HG03280 (cell line): Measurements from ENCODE around the gene CDPF1.

Experiments
- ATAC-seq: cut with Tn5 transposase; IDR thresholded peaks from one replicate; pipeline ENCODE4 v1.9.1; 2021; ENCODE audit warnings: mild to moderate bottlenecking, moderate library complexity; ENCODE audit not compliant: unreplicated experiment

Gene CDPF1, protein sequence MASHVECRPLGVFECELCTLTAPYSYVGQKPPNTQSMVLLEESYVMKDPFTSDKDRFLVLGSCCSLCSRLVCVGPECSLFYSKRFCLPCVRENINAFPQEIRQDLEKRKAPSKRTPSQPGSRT

DNA sequence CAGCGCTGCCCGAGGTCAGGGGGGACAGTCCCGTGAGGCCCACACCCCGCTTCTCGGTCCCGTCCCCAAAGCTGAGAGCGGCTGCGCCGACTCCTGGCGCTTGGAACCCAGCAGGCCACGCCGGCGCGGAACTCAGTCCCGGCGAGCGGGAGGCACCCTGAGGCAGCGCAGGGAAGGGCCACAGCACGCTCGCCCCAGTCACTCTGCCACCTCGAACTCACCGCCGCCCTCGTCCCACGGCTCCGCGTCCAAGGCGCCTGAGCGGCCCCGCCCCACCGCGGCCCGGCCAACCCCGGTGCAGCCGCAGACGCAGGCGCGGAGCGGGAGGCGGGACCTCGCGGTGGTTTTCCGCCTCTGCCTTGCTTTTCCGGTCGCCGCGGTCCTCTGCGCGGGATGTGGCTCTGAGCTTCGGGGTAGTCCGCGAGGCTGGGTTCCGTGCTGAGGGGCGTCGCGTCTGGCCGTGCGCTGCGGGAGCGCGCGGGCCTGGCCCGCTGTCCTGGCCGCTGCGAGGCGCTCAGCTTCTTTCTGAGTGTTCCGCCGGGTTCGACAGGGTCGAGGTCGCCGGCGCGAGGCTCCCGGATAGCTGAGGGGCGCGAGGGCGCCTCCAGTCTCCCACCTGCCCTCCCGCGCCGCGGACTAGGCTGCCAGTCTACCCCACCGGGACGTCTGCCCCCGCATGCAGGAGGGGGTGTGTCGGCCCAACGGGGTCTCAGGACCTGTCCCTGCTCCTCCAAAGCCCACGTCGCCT, at the start of gene CDPF1:
Gene CDPF1 (minus strand): TSS at position 259 of the 748 bp plus-strand sequence. CDS start 2,009 bp downstream, outside the sequence.
- ATAC-seq, result peak; percentile 86

DNA sequence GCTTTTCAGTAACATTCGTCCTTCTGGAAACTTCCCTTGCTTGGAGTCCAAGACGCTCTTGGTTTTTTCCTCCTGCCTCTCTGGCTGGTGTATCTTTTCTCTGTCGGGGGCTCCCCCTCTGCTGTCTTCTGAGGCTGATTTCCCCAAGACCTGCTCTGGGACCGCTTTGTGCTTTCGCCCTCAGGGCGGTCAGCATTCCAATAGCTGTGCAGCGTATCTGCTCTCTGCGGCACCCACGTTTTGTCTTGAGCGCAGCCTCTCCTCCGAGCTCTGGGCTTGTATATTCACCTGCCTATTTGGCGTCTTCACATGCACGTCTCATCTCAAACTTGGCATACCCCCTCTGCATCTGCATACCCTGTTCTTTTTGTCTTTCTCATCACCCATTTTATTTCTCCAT, 49.0 kb upstream of the CDPF1 start:
- no peak for ATAC-seq

DNA sequence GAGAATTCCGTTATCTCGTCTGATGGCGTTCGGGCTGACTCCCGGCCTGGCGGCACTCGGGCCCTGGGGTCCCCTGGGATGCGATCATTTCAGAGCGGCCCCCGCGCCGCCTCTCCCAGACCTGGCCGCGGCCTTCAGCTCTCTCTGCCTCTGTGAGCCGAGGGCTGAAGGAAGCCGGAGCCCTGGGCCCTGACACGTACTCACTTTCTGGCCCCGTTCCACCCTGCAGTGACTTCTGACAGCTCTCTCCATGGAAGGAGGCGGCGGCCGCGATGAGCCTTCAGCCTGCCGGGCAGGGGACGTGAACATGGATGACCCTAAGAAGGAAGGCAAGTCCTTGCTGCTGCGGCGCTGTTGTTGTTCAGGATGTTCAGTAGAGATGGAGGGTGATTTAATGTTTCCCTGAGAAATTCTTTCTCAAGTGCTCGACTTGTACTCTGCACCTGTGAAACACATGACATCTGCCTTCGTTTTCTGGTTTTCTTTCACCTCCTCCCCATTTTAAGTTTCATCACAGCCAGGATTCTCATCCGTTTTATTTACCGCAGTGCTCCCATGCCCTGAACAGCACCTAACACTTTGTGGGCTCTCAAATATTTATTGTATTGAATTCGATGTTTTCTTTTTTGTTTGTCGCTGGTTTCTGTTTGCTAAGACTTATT, 47.2 kb upstream of the CDPF1 start:
- peak; percentile 14 for ATAC-seq

DNA sequence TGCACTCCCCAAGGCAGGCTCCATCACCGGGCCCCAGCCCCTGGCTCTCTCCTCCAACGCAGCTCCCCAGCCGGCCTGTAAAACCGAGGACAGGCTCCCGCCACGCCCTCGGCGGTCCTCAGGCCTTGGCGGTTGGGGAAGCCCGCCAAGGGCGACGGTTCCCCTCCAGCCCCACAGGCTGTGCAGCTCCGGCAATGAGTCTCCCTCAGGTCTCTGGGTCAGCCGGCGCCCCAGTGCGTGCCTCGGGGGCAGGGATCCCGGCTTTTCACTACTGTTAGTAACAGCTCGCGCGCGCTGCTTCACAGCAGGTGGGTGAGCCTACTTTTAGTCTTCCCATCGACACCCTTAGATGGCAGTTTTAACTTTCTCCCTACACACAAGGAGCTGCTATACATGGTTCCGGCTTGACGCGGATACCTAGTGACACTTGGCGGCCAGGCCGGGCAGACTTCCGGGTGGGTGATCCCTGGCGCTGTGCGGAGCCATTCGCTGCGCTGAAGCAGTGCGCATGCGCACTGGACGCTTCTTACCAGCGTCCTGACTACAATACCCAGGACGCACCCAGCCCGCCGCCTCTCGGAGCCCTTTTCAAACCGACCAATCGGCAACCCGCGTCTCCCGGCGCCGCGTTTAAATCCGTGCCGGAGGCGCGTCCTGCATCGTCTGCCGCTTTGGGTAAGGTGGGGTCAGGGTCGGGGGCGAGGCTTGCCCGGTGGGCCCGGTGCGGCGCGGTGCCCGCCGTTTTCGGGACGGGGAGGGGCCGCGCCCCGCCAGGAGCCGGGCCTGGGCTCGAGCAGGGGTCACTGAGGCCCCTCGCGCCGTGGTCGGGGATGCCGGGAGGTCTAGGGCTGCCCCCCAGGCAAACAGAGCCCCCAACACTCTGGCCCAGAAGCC, 46.4 kb upstream of the CDPF1 start, which contains the start of gene GTSE1:
Gene GTSE1 (plus strand): TSS at position 614 of the 894 bp plus-strand sequence. CDS start 531 bp downstream, outside the sequence.
- ATAC-seq, result peak; percentile 93

DNA sequence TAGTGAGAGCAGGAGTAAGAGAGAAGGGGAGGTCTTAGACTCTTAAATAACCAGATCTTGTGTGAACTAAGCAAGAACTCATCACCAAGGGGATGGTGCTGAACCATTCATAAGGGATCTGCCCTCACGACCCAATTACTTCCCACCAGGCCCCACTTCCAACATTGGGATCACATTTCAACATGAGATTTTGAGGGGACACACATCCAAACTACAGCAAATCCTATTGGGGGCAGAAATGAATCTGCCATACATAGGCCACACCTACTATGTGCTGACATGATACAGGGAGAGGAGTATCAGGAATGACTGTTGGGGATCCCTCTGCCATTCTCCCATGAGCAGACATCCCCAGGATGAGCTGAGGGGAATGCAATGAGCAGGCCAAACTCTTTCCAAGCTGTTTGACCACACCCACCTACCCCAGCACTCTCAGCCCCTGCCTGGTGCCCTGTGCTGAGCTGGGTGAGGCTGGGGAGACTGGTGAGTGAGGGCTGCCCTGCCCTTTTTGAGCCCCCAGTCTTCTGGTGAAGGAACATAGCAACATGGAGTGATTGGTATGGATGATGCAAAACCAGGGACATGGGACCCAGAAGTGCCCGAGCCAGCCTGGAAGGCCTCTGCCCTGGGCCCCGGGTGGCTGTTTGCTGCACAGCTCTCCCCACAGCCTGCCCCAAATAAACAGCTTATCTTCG, 45.3 kb upstream of the CDPF1 start:
- ATAC-seq, result no peak

DNA sequence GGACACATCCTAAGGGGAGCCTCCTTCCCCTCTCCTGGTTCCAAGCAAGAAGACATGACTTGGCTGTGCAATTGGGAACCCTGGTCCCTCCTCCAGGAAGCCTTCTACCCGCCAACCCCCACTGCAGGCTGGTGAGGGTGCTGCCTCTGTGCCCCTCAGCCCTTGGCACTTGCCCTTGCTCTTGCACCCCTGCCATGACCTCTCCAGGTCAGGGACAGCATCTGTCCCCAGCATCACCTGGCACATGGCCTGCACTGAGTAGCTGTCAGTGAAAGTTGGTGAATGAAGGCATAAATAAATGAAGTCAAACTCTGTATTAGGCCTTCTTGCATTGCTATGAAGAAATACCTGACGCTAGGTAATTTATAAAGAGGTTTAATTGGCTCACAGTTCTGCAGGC, 44.7 kb upstream of the CDPF1 start:
- ATAC-seq, result no peak

DNA sequence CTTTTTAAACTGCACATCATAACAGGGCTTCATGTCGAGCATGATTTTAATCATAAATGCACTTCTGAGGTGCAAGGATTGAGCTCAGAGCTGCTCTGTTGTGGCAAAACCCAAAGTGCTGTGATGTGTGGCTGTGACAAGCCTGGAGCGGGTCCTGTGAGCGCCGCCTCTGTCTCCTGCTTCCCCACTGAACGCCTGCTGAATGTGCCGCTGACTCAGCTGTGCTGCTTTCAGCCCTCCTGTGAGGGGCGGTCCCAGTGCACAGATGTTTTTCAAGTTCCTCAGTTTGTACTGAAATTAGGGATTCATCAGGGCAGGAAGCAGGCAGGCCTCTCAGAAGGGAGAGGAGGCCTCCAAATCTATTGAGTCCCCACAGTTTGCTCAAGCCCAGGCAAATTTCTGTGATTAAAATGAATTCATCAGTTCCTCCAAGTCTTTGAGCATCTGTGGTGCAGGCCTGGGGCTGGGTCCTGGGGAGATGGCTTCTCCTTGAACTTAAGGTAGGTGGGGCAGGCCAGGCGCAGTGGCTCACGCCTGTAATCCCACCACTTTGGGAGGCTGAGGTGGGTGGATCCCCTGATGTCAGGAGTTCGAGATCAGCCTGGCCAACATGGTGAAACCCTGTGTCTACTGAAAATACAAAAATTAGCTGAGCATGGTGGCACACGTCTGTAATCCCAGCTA, 43.6 kb upstream of the CDPF1 start:
- ATAC-seq, result no peak

DNA sequence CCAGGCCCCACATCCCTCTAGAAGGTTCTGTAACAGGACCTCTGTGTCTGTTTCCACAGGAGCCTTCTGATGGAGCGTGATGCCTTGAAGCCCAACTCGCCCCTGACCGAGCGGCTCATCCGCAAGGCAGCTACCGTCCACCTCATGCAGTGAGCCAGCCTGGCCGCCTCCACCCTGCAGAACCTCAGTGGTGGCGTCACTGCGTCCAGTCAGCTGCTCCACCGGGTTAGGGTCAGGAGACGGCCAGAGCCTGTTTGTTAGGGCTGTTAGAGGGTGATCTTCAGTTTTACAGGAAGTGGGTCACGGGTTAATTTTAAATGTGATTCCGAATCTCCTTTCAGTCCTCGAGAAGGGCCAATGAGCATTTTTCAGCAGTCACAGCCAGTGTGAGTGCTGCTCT, 42.6 kb upstream of the CDPF1 start:
- ATAC-seq, result no peak

DNA sequence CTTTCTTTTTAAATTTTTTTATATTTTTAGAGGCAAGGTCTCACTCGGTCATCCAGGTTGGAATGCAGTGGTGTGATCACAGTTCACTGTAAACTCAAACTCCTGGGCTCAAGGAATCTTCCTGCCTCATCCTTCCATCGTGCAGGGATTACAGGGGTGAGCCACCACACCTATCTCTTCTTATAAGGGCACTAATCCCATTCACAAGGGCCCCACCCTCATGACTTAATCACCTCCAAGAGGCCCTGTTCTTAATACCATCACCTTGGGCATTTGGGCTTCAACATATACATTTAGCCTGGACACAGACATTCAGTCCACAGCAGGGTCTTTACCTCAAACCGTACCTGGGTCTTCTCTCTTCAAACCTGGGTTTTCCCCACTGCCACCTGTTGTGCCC, 42.1 kb upstream of the CDPF1 start:
- no peak for ATAC-seq

DNA sequence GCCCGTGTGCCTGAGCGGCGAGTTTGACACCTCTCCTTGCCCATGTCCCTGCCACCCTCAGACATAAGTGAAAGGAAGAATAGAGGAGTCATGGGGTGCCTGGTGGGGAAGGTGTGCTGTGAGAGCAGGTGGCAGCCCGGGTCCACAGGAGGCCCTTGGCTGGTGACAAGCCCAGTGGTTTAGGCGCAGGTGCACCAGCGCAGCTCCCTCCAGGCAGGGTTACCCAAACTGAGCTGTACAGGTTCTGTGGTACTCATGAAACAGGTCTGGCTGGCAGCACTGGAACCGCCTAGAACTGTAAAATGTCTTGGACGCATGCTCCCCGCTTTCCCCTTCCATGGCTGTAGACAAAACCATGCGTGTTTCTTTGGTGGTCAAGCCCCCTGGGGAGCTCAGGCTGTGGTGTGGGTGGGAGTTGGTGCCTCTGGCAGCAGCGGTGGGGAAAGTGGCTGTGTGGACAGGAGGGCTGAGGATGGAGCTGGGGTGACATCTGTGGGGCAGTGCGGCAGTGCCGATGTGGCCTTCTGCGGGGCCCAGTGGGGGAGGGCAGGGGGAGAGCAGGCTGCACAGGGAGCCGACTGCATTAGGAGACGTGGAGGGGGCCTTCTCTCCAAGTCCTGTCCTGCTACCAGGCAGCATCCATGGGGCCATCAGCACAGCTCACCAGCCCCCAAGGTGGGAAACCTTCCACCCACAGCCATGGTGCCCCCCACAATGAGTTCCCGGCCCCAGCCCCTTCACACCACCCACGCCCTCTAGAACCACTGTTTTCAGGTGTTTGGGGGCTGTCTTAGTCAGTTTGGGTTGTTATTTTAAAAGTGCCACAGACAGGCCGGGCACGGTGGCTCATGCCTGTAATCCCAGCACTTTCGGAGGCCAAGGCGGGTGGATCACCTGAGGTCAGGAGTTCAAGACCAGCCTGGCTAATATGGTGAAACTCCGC, 41.0 kb upstream of the CDPF1 start:
- no peak for ATAC-seq

DNA sequence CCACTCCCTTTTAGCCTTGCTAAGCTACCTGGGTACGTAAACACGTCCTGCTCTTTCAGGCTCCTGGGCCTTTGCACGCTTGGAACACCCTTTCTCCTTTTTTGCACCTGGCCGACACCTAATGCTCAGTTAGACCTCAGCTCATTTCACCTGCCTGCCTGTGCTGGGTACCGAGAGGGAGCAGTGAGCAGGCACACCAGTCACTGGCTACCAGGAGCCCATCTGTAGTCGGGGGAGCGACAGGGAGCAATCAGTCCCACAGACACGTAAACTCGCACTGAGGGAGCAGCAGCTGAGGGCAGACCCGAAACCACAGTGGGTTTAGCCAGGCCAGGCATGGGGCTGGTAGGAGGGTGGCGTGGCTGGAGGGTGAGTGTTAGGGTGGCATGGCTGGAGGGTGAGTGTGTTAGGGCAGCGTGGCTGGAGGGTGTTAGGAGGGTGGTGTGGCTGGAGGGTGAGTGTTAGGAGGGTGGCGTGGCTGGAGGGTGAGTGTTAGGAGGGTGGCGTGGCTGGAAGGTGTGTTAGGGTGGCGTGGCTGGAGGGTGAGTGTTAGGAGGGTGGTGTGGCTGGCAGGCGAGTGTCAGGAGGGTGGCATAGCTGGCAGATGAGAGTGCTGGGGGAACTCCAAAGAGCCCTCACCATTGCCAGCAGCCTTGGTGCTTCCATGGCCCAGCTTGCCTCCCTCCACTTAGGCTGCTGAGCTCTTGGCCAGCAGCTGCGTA, 40.2 kb upstream of the CDPF1 start:
- no peak for ATAC-seq

DNA sequence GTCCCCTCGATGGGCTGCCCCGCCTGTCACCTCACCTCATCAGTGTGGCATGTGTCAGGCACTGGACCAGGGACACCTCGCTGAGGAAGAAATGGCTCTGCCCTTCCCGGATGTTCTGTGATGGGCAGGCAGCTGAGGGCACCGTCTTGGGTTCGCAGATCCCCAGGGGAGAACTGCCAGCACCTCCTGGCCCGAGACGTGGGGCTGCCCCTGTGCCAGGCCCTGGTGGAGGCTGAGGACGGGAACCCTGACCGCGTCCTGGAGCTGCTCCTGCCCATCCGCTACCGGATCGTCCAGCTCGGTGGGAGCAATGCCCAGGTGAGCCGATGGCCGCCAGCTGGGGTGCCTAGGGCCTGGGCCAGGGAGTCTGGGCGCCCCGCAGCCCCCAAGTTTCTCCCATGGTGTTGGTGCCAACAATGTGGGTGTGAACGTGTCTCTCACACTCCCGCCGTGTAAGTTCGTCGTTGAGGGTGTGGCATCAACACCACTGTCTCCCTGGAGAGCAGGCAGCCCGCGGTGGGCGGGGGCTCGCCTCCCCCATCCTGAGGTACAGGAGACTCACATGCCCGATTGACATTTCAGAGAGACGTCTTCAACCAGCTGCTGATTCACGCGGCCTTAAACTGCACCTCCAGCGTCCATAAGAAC, 39.3 kb upstream of the CDPF1 start:
- no peak for ATAC-seq

DNA sequence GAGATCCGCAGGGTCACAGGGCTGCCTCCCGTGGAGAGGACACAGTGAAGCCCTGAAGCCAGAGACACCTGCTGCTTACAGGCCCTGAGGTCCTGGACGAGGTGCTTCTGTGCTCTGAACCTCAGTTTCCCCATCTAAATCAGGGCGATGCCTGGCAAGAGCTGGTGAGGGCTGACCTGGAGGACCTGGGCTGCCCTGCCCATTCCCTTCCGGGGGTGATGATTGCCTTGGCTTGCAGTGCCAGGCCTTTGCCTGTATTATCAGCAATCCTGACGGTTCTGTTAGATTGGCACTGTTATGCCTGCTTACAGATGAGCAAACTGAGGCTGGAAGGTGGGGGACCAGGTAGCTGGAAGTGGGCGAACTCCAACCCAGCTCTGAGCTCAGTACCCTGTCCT, 38.8 kb upstream of the CDPF1 start:
- ATAC-seq, result peak; percentile 16

DNA sequence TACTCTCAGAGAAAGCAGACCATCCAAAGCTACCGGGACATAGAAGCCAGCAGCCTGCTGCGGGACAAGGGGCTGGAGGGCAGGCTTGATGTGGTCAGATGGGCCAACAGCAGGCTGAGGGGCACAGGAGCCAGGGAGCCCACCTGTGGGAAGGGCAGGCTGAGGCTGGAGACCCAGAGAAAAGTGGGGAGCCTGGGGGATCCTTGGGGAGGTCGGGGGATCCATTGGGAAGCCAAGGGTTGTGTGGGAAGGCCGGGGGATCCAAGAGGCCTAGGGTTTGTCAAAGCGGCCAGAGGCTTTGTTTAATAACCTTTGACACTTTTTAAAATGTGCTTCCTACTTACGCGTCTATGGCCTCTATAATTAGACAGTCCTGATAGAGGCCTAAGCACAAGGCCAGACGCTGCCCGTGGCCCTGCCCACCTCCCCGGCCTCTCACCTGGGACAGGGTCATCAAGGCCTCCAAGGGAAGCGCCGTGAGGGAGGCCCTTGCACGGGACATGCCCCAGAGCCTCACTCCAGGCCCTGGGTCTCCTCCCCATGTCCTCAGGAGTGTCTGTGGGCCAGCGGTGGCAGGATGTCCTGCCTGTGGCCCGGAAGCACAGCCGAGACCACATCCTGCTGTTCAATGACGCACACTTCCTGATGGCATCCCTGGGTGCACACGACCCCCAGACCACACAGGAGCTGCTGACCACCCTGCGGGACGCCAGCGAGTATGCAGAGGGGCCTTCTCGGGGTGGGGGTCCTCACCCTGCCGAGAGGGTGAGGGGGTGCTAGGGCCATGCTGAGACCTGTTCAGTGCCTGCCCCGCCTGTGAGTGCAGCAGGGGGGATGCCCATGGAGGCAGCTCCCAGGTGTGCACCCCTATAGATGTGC, 38.0 kb upstream of the CDPF1 start:
- ATAC-seq, result peak; percentile 60

DNA sequence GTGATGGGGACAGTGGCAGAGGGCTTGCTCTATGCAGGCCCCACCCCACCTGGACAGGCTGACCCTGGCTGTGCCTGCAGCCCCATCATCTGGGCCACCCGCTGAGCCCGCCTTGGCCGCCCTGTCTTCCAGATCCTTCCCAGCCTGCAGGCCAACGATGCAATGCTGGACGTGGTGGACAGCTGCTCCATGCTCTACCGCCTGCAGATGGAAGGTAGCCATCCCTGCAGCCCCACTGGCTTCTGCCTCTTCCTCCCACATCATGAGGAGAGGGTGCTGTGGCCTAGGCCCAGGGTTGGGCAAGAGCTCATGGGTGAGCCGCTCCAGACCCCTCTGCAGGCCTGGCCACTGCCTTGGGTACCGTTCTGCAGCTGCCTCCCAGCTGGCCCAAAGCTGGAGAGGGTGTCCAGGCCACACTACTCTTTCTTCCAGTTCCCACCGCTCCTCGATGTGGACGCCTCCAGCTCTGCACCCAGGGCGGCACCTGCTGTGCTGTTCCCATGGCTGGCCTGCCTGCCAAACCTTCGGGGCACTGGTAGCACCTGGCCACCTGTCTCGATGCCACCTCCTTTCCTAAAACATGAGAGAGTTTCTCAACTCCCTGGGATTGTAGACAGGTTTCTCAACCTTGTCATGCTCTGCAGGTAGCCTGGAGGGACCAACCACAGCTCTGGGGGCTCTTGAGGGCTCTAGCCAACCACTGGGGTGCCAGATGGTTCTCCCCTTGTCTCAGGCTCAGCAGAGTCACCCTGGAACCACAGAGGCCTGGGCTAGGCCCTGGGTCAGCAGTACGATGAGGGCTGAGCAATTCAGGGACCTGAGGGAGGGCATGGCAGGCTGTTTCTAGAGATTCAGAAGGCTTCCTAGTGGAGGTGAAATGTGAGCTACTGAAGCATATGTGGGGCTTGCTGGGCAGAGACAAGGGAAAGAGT, 37.1 kb upstream of the CDPF1 start:
- ATAC-seq, result no peak

DNA sequence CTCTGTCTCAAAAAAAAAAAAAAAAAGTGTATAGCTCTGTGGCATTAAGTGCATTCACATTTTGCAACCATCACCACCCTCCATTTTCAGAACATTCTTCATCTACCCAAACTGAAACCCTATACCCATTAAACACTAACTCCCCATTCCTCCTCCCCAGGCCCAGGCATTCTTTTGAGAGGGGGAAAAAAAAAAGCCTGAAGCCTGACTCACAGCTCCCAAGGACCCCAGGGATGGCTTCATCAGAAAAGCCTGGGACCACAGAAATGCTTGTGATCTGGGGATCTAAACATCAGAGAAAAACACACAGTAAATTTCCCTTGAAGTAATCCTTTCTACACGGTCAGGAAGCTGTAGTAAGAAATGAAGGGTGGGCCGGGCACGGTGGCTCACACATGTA, 35.9 kb upstream of the CDPF1 start:
- ATAC-seq, result no peak
